GM19438 (cell line): ENCODE measurements around the gene KLHL26.
"Not testable (repeated sequence)": the region's sequence is repeated elsewhere in the genome, so short reads cannot be mapped to it uniquely, and the experiment has no call there.

Experiments
- ATAC-seq: cut with Tn5 transposase; IDR thresholded peaks from one replicate; pipeline ENCODE4 v1.9.1; 2021; ENCODE audit warnings: low read depth; ENCODE audit not compliant: unreplicated experiment

Gene KLHL26

DNA sequence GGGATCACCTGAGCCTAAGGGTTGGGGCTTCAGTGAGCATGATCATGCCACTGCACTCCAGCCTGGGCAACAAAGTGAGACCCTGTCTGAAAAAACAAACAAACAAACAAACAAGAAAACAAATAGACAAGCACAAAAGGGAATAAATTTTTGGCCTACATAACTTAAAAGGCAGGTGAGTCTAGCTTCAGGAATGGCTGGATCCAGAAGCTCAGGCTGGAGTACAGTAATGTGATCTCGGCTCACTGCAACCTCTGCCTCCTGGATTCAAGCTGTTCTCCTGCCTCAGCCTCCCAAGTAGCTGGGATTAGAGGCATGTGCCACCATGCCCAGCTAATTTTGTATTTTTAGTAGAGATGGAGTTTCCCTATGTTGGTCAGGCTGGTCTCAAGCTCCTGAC, 43.3 kb downstream of the KLHL26 start:
- not testable (repeated sequence) for ATAC-seq

DNA sequence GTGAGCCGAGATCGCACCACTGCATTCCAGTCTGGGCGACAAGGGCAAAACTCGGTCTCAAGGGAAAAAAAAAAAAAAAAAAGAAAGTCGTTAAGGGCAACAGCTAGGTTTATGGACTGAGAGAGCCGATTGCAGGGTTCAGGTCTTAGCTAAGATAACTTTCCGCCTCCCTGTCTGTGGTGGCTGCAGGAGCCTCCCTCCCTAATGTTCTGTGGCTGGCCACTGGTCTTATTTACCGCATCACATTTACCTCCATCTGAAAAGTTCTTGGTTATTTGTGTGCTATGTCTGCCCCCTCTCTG, 45.9 kb downstream of the KLHL26 start:
- no peak for ATAC-seq

DNA sequence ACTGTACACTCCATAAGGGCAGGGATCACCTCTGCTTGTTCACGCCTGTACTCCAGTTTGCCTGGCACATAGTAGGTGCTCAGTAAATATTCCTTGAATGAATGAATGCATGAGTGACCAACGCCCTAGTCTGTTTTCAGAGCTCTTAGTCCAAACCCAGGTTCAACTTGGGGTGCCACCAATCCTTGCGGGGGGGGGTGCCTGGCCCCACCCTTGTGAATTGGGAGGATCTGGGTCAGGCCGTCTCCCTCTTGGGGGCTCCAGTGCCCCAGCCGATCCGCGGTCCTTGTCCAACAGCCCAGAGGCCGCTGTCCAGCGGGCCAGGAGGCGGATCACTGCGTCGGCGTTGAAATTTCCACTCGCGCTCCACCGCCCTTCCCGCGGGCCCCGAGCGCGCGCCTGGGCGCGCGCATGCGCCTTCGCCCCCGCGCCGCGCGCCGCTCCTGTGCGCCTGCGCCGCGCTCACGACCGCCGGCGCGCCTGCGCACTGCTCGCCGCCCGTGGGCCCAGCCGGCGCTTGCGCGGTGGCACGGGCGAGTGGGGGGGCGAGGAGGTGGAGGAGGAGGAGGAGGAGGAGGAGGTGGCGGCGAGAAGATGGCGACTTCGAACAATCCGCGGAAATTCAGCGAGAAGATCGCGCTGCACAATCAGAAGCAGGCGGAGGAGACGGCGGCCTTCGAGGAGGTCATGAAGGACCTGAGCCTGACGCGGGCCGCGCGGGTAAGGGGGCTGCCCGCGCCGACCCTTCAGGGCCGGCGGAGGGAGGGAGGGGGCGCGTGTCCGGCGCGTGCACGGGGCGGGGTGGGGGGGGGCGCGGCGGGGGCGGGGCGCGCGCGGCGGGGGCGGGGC, 46.5 kb downstream of the KLHL26 start, which contains the start of gene CRTC1:
TSS of gene CRTC1 (plus strand) at position 572 of the 849 bp plus-strand sequence. CDS start at position 595, 23 bp downstream.
- no peak for ATAC-seq

DNA sequence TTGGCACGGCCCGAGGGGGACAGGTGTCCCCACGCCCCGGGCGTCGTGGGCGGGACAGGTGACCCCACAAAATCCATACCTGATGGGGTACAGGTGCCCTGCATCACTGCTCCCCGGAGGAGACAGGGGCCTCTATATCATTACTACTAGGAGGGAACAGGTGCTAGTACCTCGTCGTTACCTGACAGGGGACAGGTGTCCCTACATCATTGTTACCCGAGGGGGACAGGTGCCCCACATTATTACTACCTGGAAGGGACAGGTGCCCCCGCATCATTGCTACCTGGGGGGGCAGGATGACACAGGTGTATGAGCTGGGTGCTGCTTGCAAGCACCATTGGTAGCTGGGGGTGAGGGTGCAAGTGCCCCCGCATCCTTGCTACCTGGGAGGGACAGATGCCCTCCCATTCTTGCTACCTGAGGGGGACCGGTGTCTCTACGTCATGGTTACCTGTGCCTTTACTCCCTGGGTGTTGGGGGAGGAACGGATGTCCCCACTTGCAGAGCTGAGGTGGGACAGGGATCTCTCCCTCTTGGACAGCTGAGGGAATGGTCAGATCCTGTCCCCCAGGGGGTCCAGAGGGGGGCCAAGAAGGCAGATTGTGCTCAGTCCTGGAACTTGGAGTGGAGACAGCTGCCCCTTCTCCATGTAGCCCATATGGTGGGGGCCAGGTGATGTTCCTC, 47.3 kb downstream of the KLHL26 start:
- ATAC-seq: no peak

DNA sequence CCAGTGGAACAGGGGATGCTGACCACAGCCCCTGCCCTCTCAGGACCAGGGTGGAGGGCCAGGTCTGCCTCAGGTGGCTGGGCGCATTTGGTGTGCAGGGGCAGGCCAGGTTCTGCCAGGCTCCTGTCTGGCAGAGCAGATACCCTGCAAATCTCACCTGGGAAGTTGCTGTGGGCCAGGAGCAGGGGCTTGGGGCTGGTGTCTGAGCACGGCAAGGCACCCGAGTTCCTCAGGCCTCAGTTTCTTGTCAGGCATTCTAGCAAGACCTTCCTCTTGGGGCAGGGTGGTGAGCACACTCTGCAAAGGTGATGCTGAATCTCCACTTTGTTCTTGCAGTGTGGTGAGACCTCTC, 47.8 kb downstream of the KLHL26 start:
- no peak for ATAC-seq

DNA sequence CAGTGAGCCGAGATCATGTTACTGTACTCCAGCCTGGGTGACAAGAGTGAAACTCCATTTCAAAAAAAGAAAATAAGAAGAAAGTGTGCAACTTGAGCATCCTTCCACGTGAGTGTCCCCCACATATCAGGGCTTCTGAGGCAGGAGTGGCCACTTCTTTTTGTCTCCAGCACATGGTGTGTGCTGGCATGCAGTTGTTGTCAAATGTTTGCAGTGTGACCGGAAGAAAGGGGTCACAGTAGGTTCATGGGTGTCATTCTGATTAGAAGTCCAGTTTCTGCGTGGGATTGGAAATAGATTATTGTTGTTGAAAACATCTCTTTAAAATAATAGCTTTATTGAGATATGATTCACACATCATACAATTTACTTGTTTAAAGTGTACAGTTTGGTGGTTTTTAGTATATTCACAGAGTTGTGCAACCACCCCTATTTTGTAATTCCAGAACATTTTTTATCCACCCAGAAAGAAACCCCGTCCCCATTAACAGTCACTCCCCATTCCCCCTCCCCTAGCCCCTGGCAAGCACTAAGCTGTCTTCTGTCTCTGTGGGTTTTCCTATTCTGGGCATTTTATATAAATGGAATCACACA, 48.9 kb downstream of the KLHL26 start:
- ATAC-seq: no peak

DNA sequence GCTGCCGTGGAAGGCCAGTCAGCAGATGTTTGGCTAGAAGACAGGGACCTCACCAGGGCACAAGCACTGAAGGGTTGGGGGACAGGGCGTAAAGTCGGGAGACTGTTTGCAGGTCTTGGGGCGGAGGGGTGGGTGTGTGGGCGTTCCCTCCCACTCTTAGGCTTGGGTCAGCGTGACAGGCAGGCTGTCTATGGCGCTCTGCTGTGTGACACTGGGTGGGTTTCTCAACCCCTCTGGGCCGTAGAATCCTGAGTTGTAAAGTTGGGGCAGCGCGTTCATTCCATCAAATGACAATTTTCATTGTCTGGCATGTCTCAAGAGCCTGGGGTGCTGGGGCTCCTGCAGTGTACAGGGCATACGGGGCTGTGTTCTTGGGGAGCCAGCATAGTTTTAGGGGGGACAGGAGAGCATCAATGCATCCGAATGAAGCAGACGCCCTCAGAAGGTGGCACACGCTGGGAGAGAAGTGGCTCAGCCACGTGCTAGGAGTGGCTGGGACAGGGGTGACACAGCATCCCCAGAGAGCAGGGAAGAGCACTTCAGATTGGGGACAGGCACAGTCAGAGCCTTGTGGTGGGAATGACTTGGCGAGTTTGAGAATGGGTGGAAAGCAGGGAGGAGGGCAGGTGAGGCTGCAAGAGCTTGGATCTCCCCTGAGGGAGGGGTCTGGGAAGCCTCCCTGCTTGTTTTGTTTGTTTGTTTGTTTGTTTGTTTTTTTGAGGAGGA, 51.1 kb downstream of the KLHL26 start:
- ATAC-seq: no peak

DNA sequence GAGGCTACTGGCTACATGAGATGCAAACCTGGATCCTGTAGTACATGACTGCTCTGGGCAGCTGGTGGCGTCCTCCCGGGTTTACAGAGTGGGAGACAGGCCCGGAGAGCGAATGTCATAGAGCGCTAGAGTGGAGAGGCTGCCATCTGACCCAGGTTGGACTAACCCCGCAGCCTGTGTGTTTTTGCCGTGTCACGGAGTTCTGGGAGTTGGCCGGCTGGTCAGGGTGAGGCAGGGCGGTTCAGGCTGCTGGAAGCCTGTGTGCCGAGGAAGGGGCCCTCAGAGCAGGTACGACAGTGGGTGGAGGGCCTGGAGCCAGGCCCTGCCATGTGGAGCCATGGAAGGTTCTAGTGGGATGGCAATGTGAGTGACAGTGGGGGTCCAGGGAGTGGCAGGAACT, 59.2 kb downstream of the KLHL26 start:
- ATAC-seq: no peak

DNA sequence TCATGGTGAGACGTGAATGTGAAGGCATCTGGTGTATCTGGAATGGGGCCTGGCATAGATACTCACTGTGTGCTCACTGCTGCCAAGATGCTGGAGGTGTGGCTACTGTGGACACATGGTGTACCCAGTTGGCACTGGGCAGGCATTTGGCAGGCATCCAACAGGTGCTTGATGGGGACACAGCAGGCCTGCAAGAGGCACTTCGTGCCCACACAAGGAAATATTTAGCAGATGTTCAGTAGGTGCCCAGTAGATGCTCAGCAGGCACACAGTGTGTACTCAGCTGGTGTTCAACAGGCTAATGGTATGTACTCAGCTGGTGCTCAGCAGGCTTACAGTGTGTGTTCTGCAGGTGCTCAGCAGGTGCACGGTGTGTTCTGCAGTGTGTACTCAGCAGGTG, 60.9 kb downstream of the KLHL26 start:
- no peak for ATAC-seq

DNA sequence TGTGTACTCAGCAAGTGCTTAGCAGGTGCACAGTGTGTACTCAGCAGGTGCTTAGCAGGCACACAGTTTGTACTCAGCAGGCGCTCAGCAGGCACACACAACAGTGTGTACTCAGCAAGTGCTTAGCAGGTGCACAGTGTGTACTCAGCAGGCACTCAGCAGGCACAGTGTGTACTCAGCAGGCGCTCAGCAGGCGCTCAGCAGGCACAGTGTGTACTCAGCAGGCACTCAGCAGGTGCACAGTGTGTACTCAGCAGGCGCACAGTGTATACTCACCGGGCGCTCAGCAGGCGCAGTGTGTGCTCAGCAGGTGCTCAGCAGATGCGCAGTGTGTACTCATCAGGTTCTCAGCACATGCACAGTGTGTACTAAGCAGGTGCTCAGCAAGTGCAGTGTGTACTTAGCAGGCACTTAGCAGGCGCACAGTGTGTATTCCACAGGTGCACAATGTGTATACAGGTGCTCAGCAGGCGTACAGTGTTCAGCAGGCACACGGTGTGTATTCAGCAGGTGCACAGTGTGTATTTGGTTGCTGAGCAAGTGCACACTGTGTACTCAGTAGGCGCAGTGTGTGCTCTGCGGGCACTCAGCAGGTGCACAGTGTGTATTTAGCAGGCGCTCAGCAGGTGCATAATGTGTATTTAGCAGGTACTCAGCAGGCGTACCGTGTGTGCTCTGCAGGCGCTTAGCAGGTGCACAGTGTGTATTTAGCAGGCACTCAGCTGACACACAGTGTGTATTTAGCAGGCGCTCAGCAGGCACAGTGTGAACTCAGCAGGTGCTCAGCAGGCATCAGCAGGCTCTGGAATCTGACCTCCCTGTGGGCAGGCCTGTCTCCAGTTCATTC, 61.7 kb downstream of the KLHL26 start:
- ATAC-seq: no peak

DNA sequence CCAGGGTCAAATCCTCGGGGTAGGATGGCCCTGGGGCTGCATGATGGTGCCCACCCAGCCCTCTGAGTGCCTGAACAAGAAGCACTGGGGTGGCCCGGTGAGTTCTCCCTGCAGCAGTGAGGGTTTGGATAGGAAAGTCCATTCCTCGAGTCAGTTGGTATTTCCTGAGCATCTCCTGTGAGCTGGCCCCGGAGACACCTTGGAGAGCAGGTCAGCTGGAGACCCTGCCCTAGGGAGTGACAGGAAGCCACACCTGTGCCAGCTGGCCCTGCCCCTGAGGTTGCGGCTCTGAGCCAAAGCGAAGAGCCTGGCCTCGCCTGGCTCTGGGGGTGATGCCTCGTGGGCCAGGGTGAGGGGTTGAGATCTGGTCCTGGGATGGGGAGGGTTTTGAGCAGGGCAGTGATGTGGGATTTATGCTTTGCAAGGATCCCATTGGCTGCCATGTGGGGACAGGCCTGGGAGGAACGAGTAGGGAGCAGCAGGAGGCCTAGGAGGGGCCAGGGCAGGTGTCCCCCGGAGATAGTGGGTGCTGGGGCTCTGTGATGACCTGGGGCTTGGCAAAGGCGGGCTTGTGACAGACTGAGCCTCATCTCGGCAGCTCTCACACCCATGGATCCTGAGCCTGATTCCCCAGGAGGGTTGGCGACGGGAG, 62.7 kb downstream of the KLHL26 start:
- ATAC-seq: no peak

DNA sequence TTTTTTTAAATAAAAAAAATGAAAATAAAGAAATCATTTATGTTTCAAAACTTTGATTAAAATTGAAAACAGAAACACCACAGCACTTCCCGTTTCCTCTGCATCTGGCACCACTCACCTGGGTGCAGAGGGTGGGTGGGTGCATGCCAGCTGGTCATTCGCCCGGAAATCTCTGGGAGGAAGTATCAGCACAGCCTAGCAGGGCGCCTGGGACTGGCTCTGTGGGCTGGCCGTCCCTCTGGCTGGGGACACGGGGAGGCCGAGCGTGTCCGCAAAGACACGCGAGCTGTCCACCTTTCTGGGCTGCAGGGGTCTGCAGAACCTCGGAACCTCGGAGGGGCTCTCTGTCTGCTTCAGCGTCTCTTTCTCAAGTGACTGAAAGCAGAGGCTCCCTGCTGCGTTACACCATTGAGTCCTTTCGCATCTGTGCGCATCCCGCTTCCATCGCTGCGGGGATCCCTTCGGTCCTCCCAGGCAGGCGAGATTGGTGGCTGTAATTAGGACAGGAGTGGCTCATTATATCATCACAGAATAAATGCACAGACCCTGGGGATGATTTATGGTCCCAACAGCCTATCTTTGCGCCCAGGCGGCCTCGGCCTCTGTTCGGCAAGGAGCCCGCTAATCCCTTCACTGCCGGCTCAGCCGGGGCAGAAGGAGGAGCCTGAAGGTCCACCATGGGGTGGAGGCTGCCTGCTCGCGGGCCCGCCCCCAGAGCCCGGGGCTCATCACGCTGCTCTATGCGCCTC, 63.8 kb downstream of the KLHL26 start:
- ATAC-seq: peak; percentile 72

DNA sequence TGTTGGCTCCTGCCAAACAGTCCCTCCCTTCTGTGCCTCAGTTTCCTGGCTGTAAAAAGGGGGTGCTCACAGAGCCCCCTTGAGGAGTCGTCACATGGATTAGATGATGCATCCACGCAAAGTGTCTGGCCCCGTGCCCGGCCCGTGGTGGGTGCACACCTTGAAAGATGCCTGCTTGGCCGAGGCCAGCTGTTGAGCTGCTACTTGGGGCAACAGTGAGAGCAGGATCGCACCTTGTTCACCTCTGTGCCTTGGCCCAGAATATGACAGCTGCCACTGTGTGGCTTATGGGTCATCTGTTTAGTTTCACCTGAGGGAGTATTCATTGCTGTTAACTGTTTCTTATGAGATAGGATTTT, 64.4 kb downstream of the KLHL26 start:
- ATAC-seq: peak; percentile 14

DNA sequence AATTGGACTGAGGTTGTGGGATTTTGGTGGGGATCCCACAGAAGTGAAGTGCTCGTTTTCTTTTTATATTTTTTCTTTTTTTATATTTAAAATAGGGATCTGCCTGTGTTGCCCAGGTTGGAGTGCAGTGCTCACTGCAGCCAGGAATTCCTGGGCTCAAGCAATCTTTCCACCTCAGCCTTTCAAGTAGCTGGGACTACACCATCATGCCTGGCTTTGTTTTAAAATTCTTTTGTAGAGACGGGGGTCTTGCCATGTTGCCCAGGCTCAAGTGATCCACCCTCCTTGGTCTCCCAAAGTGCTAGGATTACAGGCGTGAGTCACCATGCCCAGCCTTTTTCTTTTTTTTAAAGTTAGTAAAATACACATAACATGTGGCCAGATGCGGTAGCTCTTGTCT, 67.2 kb downstream of the KLHL26 start:
- no peak for ATAC-seq

DNA sequence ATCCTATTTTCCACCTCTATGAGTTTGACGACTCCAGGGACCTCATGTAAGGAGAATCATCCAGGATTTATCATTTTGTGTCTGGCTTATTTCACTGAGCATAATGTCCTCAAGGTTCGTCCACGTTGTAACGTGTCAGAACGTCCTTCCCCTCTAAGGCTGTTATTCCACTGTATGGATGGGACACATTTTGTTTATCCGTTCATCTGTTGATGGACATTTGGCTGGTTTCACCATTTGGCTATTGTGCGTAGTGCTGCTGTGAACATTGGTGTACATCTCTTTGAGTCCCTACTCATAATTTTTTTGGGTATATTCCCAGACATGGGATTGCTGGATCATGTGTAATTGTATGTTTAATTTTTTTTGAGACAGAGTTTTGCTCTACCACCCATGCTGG, 68.1 kb downstream of the KLHL26 start:
- no peak for ATAC-seq

DNA sequence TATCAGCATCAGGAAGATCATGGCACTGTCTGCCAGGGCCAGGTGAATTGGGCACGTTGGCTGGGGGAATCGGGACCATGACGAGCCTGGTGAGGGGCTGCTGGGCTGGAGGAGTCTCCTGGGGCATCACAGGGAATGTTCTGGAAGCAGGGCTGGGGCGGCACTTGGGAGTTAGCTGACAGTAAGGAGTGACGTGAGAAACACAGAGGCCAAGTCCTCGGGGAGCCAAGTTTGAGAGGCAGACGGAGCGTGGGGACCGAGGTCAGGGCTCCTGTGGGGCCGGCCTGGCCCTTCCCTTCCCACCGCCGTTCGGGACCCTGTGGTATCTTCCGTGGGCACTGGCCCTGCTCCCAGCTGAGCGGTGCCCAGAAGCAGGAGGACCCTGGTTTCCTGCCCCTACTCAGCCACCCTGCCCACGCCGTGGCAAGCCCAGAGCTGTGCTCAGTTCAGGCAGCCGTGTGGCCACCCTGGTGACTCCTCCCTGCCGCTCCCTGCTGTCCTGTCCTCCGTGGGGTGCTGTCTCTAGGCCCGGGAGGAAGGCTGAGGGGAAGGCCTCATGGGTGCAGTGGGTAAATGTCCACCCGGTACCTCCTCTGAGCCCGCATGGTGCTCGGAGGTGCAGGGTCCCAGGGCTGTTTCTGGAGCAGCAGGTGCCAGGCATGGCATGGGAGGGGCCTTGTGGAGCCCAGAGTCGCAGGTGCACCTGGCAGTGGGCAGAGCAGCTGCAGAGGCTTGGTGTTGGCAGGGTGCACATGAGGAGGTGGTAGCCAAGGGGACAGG, 71.8 kb downstream of the KLHL26 start:
- ATAC-seq: no peak

DNA sequence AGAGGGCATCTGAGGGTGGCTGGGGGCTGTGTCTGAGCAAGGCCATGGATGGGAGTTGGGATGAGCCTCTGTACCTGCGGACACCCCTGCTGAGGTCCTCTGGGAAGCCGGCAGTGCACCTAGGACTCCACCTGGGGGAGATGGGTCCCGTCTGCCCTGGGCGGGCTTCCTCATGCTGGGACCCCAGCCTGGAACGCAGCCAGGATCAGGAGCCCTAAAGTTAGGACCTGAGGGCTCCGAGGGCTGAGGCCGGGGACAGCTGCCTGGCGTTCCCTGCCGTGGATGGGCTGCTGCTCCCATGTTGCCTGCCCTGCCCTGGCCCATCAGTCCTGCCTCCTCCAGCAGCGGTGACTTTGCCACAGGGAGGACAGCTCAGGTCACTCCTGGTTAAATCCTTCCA, 72.7 kb downstream of the KLHL26 start:
- ATAC-seq: no peak

DNA sequence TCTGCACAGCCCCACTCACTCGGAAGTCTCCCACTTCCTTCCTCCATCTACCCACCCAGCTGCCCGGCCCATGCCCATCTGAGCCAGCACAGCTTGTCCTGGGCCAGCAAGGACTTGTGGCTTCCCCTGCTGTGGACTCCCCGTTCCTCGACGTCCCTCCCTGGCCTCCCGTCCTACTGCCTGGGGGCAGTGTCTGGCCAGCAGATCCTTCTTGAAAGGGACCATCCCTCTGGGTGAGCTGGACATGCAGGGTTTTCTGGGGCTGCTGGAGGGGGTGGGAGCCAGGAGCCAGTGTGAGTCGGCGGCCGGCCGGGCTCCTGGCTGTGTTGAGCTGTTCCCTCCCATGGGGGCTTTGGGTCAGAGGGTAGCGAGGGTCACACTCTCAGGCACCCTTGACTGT, 73.4 kb downstream of the KLHL26 start:
- no peak for ATAC-seq
